GM21619 (cell line): ENCODE measurements around the gene MLEC.

Experiments used
- ATAC-seq: cut with Tn5 transposase; IDR thresholded peaks from one replicate; pipeline ENCODE4 v1.9.1; 2021; ENCODE audit not compliant: unreplicated experiment

Gene MLEC

DNA sequence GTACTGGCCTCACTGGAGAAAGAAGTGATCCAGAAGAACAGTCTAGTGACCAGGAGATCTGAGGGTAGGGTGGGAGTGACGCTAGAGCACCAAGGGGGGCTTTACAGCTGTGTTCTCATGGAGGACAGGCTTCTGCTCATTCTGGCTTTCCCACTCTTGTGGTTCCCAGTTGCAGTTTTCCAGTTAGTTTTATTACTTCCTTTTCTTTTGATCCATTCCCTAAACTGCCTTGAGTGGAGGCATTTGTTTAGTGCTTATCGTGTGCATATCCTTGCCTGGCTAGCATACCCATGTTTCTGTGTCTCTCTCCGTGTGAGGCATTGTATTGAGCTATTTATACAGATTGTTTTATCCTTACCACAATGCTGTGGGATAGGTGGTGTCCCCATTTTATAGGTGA is 4.0 kb downstream of the MLEC start:
- ATAC-seq: no peak

DNA sequence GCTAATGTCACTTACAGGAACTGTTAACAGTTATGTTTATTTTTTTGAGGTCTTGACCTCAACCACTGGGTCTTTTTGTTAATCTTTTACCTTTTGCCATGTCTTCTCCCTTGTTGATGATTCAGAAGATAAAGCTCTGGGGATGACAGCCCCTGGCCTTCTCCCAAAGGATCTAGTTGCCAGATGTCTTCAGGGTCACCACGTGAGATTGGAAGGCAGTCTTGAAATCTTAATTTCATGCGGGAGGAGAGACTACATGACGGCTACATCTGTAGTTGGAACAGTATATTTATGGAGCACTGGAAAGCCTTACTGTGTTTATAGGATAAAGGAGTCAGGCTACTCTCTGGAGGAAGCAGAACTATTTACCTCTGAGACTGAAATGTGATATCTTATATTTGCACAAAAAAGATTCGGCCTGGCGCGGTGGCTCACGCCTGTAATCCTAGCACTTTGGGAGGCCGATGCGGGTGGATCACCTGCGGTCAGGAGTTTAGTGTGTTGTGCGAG is 5.6 kb downstream of the MLEC start:
- no peak for ATAC-seq

DNA sequence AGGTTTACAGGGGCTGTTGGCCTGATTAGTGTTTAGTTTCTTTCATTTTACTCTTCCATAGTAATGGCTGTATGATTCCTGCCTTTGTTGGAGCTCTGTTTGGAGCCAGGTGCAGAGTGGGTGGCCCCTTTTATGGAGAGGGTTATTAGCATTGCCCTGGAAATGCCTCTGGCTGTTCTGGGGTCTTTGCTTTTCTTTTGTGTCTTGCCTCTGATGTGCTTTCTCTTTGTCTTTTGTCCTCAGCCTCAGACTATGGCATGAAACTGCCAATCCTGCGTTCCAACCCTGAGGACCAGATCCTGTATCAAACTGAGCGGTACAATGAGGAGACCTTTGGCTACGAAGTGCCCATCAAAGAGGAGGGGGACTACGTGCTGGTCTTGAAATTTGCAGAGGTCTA is 6.9 kb downstream of the MLEC start:
- ATAC-seq: no peak

DNA sequence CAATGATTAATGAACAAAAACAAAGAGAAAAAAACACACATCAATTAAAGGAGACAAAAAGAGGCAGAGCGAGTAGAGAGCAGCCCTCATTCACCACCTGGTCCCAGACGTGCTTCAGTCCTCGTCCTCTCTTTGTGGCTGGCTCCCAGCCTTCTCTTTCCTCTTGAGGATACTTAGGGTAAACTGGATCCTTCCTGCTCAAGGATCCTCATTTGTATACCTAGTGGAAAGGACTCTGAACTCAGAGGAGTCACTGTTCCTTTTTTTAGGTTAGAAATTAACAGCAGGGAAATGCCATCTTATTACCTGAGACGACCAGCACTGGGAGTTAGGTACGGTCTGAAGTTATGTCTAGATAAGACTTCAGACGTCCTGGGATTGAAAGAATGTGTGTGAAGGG is 9.7 kb downstream of the MLEC start:
- ATAC-seq: no peak

DNA sequence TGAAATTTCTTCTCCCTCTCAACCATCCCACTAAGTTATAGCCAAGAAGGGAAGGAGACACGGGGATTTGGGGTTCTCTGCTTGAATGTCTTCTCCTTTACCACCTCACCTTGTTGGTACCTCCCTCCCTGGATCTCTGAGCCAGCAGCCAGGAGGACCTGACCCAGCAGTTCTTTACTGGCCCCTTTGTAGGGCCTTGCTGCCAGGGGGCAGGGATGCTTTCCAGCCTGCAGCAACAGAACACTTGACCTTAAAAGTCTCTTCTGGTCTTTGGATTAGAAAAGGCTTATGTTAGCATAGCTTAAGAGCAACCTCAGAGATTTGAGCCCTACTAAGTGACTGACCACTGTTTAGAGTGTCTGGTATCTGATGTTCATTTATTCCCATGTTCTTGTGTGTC is 10.4 kb downstream of the MLEC start:
- ATAC-seq: no peak

DNA sequence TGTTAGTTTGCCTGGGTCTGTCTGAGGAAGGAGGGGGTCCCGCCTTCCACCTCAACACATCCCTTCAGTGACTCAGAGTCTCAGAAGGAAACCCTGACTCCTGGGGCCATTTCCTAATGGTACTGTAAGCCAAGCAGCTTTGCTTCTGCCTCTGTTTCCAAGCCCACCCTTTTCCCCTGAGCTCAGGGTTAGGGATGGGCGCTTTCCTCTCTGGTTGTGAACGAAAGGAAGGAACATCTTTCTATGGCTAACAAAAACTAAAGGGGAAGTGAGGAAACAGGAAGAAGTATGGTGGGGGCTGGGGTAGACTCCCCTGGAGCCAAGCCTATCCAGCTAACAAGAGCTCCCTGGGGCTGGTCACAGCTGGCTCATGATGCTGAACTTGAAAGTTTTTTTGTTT is 11.7 kb downstream of the MLEC start:
- ATAC-seq: no peak

DNA sequence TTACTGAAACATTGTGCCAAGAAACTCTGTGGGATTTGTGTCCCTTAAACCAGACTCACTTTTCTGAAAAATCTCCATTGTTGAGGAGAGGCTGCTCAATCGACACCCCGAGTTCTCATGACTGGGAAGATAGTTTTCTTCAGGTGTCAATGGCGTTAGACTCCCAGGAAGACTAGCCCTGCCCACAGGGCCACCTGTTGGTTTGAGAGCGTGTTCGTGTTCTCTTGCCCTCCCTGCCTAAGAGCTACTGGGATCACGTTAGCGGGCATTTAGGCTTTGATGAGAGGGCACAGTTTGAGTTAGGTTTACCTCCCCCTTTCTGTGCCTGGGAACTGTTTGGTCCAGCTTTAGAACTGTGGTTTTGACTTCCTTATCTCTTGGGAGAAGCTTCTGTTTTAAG is 12.6 kb downstream of the MLEC start:
- no peak for ATAC-seq

DNA sequence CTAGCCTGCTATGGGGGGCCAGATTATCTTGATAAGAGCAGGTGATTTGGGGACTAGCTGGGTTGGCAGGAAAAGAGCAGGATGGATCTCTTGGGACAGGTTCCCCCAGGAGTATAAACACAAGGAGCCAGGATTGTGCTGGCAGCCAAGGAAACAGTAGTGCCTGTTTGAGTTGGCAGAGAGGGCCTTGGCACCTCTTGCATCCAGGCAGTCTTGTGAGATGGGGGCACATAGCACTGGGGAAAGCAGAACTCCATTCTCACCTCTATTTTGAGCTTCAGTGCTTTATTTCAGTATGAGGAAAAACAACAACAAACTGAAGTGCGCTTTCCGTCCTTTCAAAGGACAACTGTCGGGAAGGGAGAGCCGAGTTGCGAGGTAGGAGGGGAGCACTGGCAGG is 13.9 kb downstream of the MLEC start:
- no peak for ATAC-seq

DNA sequence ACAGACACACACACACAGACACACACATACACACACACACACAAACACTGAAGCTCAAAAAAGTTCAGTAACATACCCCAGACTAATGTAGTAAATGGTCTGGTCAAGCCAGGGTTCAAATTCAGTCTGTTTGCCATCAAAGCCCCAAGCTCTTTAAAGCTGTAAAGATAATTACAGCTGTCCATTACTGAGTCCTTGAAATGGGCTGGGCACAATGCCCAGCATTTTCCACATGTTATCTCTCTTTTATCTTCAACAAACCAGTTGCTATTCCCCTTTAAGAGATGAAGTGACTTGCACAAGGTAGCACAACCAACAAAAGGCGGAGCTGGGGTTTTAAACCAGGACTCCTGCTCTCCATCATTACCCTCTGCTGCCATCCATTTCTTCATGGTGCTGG is 15.7 kb downstream of the MLEC start:
- no peak for ATAC-seq

DNA sequence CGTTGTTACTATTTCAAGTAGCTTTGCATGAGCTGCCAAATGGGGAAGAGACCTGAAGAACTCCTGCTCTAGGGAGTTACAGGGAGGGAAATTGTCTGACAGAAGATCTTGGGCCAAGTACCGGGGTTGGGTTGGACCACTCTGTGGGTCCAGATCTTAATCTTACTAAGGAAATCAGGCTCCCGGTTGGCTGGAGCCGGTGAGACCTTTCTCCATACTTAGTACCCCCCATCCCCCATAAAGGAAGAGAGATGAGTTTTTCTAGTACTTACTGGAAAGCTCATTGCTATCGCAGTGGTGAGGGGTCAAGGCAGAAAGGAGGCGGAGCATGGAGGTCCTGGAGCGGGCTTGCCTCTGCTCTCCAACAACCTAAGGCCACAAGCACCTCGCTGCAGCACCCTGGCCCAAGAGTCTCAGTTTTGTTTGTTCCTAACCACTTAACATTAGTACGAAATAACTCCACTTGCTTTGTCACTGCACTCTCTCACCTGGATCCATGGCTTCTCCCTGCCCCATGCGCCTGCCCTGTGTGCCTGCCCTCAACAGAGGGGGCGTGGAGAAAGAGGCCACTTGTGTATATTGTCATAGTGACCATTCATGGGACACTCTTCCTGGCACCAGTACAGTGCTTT is 16.5 kb downstream of the MLEC start:
- ATAC-seq: no peak

DNA sequence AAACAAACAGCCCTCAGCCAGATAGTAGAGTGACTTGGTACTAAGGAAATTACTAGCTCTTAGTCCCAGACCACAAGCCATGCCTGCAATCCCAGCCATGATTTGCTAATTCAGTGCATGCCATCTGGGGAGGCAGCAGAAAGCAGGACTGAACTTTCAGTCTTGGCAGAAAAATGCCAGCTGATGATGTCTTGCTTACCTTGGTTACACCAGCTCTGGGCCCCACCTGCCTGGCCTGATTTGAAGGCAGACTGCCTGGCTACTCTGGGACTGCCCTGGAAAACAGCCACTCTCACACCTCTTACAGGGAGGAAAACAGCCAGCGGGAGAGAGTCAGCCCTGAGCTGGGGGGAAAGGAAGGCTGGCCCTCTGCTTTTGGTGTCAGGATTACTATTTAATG is 18.7 kb downstream of the MLEC start:
- ATAC-seq: no peak

DNA sequence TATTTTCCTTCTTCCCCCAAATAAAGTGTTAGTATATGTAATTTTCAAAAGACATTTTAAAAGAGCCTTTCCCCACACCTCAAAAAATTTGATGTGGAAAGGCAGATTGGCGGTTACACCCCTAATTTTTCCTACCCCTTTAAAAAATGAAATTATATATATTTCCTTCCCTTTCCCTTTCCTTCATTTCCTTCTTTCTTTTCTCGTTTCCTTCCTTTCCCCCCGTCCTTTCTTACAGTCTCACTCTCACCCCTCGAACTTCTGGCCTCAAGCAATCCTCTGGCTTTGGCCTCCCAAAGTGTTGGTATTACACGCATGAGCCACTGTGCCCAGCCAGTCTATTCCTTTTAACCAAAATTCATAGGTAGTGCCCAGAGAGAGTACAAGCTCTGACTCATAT is 19.1 kb downstream of the MLEC start:
- ATAC-seq: no peak

DNA sequence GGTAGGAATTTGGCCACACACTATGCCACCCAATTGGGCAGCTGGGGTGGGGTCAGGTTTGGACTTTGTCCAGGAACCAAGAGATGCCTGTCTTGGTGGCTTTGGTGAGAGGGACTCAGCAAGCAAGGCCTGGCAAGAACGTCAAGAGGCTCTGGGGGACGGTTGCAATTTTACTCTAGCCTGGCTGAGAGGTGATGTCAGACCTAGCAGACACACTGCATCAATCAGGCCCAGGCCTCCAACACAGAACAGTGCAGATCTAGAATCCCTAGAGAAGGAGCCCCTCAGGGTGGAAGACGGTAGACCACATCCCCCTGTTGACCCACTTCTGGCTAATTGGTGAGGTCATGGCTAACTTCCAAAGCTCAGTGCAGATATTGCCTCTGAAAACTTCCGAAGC is 21.7 kb downstream of the MLEC start:
- ATAC-seq: no peak

DNA sequence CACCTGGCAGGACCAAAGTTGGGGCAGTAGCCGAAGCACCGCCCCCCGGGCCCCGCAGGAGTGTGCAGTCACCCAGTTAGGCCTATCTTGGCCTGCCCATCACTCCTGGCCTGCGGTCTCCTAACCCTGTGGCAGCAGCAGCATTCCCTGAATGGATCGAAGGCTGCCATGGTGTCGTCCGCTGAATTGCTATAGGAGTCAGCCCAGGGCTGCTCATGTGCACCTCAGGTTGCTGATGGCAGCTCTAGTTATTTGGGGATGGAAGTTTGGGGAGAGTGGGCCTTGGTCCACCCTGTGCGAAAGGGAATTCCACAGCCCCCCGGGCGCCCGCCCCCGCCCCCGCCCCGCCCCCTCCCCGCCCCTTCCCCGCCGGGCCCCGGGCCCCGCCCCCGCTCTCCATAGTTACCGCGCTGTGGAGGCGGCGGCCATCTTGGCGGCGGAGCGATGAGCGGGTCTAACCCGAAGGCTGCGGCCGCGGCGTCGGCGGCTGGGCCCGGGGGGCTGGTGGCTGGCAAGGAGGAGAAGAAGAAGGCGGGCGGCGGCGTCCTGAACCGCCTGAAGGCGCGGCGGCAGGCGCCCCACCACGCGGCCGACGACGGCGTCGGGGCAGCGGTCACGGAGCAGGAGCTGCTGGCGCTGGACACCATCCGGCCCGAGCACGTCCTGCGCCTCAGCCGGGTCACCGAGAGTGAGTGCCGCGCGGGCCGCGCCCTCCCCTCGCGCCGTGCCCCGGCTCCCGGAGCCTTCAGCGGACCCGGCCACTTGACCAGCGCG is 23.3 kb downstream of the MLEC start, which contains the start of gene UNC119B:
TSS of gene UNC119B (plus strand) at position 428 of the 774 bp plus-strand sequence. CDS start at position 445, 17 bp downstream.
- ATAC-seq: peak; percentile 73

DNA sequence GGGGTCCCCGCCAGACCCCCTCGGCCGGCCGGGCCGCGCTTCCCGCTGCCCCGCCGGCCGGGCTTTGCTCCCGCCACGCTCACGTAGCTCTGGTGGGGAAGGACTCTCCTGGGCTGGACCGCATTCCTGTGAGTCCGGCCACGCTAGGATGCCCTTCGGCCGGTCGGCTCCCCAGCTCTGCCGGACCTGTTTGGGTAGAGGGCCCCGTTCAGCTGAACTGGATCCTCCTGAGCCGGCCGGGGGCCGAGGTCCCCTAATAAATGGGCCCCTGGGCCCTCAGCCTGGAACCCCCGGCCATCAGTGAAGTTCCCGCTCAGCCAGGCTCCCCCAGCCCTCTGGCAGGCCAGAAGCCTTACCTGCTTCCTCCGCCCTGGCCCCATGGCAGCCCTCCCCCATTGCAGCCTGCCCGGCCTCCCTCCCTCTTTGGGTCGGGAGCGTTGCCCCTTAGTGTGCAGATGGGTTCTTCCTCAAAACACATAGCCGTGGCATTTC is 23.9 kb downstream of the MLEC start:
- ATAC-seq: peak; percentile 26

DNA sequence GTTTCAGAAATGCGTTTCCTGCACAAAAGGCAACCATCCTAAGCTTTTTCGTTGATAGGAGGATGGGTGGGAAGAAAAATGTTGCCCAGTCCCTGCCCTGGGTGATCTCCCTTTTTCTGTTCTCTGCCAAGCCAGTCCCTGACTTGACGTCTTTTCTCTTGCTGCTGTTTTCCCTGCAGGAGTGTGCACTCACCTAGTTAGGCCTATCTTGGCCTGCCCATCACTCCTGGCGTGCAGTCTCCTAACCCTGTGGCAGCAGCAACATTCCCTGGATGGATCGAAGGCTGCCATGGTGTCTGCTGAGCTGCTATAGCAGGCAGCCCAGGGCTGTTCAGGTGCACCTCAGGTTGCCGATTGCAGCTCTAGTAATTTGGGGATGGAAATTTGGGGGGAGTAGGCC is 24.5 kb downstream of the MLEC start:
- ATAC-seq: no peak

DNA sequence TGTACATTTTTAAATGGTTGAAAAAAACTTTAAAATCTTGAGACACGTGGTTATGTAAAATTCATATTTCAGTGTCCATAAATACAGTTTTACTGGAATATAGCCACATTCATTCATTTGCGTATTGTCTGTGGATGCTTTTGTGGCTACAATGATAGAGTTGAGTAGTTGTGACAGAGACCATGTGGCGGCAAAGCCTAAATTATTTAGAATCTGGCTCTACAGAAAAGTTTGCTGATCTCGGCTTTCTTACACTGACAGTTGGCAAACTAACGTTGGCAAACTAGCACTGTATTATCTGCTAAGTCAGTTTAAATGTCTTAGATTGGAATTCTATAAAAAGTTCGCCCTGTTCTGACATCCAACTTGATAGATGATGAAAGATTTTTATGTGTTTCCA is 25.7 kb downstream of the MLEC start:
- ATAC-seq: no peak

DNA sequence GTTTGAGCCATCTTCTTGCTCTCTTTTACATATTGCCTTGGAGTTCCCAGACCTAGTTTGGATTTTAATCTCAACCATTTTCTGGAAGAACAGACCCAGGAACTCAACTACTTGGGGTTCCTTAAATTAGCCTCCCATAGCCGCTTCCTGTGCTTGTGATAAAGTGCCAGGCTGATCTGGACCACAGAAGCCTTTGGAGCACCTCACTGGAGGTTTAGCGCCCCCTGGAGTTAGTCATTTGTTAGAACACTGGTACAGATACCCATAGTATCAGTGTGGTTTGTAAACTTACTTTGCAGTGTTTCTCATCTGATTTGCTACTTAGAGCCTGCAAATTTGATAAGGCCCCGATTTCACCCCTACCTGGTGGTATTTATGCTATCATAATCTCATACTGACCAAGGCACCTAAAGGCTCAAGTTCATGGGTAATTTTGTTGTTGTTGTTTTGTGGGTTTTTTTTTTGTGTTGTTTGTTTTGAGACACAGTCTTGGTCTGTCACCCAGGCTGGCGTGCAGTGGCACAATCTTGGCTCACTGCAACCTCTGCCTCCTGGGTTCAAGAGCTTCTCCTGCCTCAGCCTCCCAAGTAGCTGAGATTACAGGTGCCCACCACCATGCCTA is 27.0 kb downstream of the MLEC start:
- ATAC-seq: no peak

DNA sequence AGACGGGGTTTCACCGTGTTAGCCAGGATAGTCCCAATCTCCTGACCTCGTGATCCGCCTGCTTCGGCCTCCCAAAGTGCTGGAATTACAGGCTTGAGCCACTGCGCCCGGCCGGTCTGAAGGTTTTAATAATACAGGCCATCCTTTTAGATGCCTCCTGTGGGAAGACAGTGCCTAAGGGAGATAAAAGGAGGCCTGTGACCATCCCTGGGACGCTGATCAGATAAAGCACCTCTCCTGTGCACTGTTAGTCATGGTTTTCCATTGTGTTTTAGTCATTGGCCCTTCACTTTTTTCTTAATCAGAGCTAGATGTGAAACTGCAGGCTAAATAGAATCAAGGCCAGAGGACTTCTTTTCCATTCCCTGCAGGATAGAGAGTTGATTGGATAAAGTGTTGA is 31.1 kb downstream of the MLEC start:
- ATAC-seq: no peak

DNA sequence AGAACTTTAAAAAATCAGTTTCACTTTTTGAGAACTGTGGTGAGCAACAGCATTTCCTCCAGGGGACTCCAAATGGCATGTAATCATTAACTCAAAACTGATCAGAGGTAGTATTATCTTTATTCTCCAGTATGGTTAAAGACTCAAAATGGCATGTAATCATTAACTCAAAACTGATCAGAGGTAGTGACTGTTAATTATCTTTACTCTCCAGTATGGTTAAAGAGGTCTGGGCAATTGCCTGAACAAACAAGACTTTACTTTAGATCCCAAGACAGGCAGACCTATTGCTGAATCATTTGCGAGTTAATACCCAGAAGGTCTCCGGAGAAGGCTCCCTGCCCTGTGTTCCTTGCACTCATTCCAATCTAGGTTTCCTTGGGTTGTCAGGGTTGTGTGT is 32.1 kb downstream of the MLEC start:
- peak; percentile 56 for ATAC-seq

DNA sequence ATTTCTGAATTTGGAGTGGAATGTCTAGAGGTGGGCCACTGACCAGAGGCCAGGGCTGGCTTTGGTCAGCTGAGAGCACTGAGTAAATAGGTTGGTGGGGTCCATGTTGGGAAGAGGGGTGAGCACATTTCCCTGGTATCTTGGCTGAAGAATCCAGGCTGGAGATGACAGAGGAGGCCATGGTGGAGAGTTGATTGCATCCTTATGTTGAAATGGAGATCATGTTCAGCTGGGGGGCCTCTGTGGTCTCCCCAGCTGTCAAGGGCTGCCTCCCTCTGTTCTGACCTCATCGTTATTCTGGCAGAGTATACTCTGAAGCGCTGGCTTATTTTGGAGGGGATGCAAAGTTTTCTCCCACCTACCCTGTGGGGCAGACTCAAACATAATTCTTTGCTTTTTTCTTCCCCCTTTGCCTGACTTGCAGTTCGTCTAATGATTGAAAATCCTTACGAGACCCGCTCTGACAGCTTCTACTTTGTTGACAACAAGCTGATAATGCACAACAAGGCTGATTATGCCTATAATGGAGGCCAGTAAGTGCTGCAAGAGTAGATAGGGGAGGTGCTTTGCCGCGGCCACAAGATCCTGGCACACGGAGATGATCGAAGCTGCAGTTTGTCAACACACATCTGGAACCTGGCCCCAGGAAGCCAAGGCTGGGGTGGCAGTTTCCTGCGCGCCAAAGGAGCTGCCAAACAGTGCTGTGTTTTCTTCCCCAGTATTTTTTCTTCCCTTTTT is 32.7 kb downstream of the MLEC start:
- ATAC-seq: no peak
